Trophoblast cell (in vitro differentiated cells and primary cell): ENCODE measurements around the gene LDLRAD4.

Source experiments
- DNase-seq, 2 donors: peaks; one replicate each; pipeline ENCODE4 v3.0.0-alpha.2; 2016
- H2AFZ ChIP-seq: 2 replicates; pipeline ENCODE4 v1.6.1; 2013; ENCODE audit warnings: low read length, moderate library complexity, mild to moderate bottlenecking; ENCODE audit not compliant: insufficient read depth, poor library complexity
- H2AK5ac ChIP-seq: 2 replicates; pipeline ENCODE4 v1.6.1; 2013; ENCODE audit warnings: mild to moderate bottlenecking, low read length
- H2BK120ac ChIP-seq: 2 replicates; pipeline ENCODE4 v1.6.1; 2013; ENCODE audit warnings: low read length, mild to moderate bottlenecking, moderate library complexity; ENCODE audit not compliant: insufficient read depth, poor library complexity
- H2BK12ac ChIP-seq: 2 replicates; pipeline ENCODE4 v1.6.1; 2013; ENCODE audit warnings: mild to moderate bottlenecking, low read length, moderate library complexity
- H2BK5ac ChIP-seq: 2 replicates; pipeline ENCODE4 v1.6.1; 2013; ENCODE audit warnings: low read length, low read depth, moderate library complexity, mild to moderate bottlenecking; ENCODE audit not compliant: poor library complexity
- H3K14ac ChIP-seq: 2 replicates; pipeline ENCODE4 v1.6.1; 2013; ENCODE audit warnings: mild to moderate bottlenecking, low read length
- H3K18ac ChIP-seq: 2 replicates; pipeline ENCODE4 v1.6.1; 2013; ENCODE audit warnings: mild to moderate bottlenecking, low read length
- H3K23ac ChIP-seq: 2 replicates; pipeline ENCODE4 v1.6.1; 2013; ENCODE audit warnings: low read length
- H3K27ac ChIP-seq: 2 replicates; pipeline ENCODE4 v1.5.1; 2013; ENCODE audit warnings: low read depth, mild to moderate bottlenecking, inconsistent platforms, low read length, moderate library complexity
- H3K27me3 ChIP-seq: 2 replicates; pipeline ENCODE4 v1.6.1; 2013; ENCODE audit warnings: inconsistent platforms, mild to moderate bottlenecking, low read length, moderate library complexity; ENCODE audit not compliant: insufficient read depth
- H3K36me3 ChIP-seq, 2 experiments: 1 replicate in 1 of 2; 2 replicates in 1 of 2; pipeline ENCODE4 v1.6.1; 2013; ENCODE audit warnings: low read length in 2 of 2, mild to moderate bottlenecking in 2 of 2, moderate library complexity in 1 of 2; ENCODE audit not compliant: insufficient read depth in 2 of 2, control insufficient read depth in 1 of 2
- H3K4ac ChIP-seq: 2 replicates; pipeline ENCODE4 v1.6.1; 2013; ENCODE audit warnings: low read depth, mild to moderate bottlenecking, low read length, moderate library complexity
- H3K4me1 ChIP-seq, 2 experiments: 1 replicate in 1 of 2; 2 replicates in 1 of 2; pipeline ENCODE4 v1.6.1; 2013; ENCODE audit warnings: low read length in 2 of 2, mild to moderate bottlenecking in 2 of 2, moderate library complexity in 1 of 2; ENCODE audit not compliant: insufficient read depth in 2 of 2, control insufficient read depth in 1 of 2
- H3K4me2 ChIP-seq: 2 replicates; pipeline ENCODE4 v1.6.1; 2013; ENCODE audit warnings: inconsistent platforms, mild to moderate bottlenecking, low read length, moderate library complexity
- H3K4me3 ChIP-seq: 2 replicates; pipeline ENCODE4 v1.5.1; 2013; ENCODE audit warnings: mild to moderate bottlenecking, low read depth, low read length, inconsistent platforms
- H3K79me1 ChIP-seq: one replicate; pipeline ENCODE4 v1.6.1; 2013; ENCODE audit warnings: low read length
- H3K79me2 ChIP-seq: 2 replicates; pipeline ENCODE4 v1.6.1; 2013; ENCODE audit warnings: low read length, mild to moderate bottlenecking; ENCODE audit not compliant: control insufficient read depth, insufficient read depth, poor library complexity
- H3K9ac ChIP-seq: 2 replicates; pipeline ENCODE4 v1.6.1; 2013; ENCODE audit warnings: mild to moderate bottlenecking, low read length
- H3K9me3 ChIP-seq: 2 replicates; pipeline ENCODE4 v1.6.1; 2013; ENCODE audit warnings: low read depth, mild to moderate bottlenecking, control low read depth, inconsistent platforms, low read length; ENCODE audit not compliant: insufficient read depth
- H4K12ac ChIP-seq: 2 replicates; pipeline ENCODE4 v1.6.1; 2013; ENCODE audit warnings: low read depth, mild to moderate bottlenecking, low read length, moderate library complexity
- H4K8ac ChIP-seq: 2 replicates; pipeline ENCODE4 v1.6.1; 2013; ENCODE audit warnings: low read depth, mild to moderate bottlenecking, low read length, moderate library complexity
- H4K91ac ChIP-seq: one replicate; pipeline ENCODE4 v1.6.1; 2013; ENCODE audit warnings: low read depth, mild to moderate bottlenecking, low read length, moderate library complexity
- WGBS: extraction: QIAGEN DNeasy Blood & Tissue Kit; methylation state at CpG from one replicate; pipeline ENCODE4 v1.1.7; 2013; ENCODE audit warnings: missing lambda C conversion rate; ENCODE audit not compliant: insufficient read length, insufficient coverage; ENCODE audit errors: extremely low coverage; 5-methylcytosine and 5-hydroxymethylcytosine counted together

Gene LDLRAD4

GRCh38 chr18:13437796-13438506, 219.4 kb downstream of the LDLRAD4 start:
- H2AK5ac ChIP-seq, result no peak overlapping the region
- no peaks in the 10 kb centered on the region for H3K36me3 ChIP-seq
- H3K14ac ChIP-seq, result no peak overlapping the region
- H3K4ac ChIP-seq, result no peak overlapping the region
- no peak overlapping the region for H2AFZ ChIP-seq
- H3K4me1 ChIP-seq, result no peaks in the 10 kb centered on the region
- H4K8ac ChIP-seq, result no peak overlapping the region
- H3K18ac ChIP-seq, result no peak overlapping the region
- H3K9ac ChIP-seq, result no peak overlapping the region
- no peaks in the 10 kb centered on the region for H3K79me2 ChIP-seq
- no peak overlapping the region for H3K4me2 ChIP-seq
- H3K79me1 ChIP-seq, result no peaks in the 10 kb centered on the region
- no peak overlapping the region for H3K23ac ChIP-seq
- H3K9me3 ChIP-seq, result peaks cover 1% of the 10 kb centered on the region
- no peak overlapping the region for H2BK12ac ChIP-seq
- no peak overlapping the region for H4K91ac ChIP-seq
- no CpG with 5 or more reads among the region's 17 CpGs for WGBS
- no peak for DNase-seq
- no peak overlapping the region for H2BK120ac ChIP-seq
- no peaks in the 10 kb centered on the region for H3K27me3 ChIP-seq
- no peak overlapping the region for H3K4me3 ChIP-seq
- no peak overlapping the region for H4K12ac ChIP-seq
- H2BK5ac ChIP-seq, result no peak overlapping the region
- H3K27ac ChIP-seq, result no peak overlapping the region

DNA sequence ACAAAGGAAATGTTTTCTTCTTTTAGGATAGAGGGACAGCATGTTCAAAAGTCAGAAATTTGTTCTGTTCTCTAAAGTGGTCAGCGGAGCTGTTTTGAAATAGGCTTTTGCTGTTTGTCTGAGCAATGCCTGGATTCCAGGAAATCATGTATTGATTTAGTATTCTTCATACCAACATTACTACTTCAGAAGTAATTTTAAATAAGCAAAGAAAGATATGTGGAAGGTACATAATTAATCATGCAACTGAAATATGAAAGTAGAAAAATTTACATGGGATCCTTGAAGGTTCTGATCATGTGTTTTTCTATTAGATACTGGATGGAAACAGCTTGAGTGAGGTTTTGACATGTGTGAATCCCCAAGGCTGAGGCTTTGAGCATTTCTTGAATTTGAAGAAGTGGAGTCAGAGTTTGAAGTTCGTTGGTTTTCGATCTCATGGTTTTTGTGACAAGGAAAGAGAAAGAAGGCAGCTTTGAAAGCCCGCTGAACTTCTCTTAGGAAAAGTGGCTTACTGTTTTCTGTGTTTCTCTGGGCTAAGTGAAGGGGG, 220.0 kb downstream of the LDLRAD4 start:
- Histone ChIP-seq H3K9me3 (peaks cover 1% of the 10 kb centered on the region), H3K18ac (no peak overlapping the region), H3K14ac (no peak overlapping the region), H3K36me3 (no peaks in the 10 kb centered on the region), H2BK5ac (no peak overlapping the region), H3K9ac (no peak overlapping the region), H4K12ac (no peak overlapping the region), H2BK12ac (no peak overlapping the region), H3K27ac (no peak overlapping the region), H3K79me1 (no peaks in the 10 kb centered on the region), H2AFZ (no peak overlapping the region), H3K4me1 (no peaks in the 10 kb centered on the region), H4K91ac (no peak overlapping the region), H4K8ac (no peak overlapping the region), H2AK5ac (no peak overlapping the region), H3K4ac (no peak overlapping the region), H3K4me2 (no peak overlapping the region), H2BK120ac (no peak overlapping the region), H3K4me3 (no peak overlapping the region), H3K23ac (no peak overlapping the region), H3K27me3 (no peaks in the 10 kb centered on the region), H3K79me2 (no peaks in the 10 kb centered on the region)
- WGBS, result no CpG with 5 or more reads among the region's 4 CpGs
- DNase-seq, result no peak

DNA sequence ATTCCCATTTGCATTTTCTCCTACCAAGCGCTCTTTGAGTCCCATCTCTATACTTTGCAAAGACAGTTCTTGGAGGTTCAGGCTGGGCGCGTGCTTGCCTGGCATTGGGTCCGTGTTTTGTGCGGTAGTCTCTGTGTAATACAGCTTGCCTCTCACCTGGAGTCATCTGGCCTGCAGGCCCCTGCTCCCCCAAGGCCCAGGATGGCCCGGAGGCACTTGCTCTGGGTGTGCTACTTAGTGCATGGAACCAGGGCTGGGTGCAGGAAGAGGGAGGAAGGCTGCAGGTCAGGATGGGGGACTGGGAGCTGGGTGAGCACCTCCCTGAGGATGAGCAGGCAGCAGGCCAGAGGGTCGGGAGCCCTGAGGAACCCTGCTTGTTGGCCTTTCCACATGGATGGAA, 220.9 kb downstream of the LDLRAD4 start:
- no peaks in the 10 kb centered on the region for H3K4me1 ChIP-seq
- no peak overlapping the region for H3K9ac ChIP-seq
- H4K12ac ChIP-seq, result no peak overlapping the region
- no peak overlapping the region for H2BK12ac ChIP-seq
- H4K8ac ChIP-seq, result no peak overlapping the region
- H2BK120ac ChIP-seq, result no peak overlapping the region
- no peaks in the 10 kb centered on the region for H3K79me2 ChIP-seq
- no peak overlapping the region for H2BK5ac ChIP-seq
- H2AK5ac ChIP-seq, result no peak overlapping the region
- DNase-seq, result no peak
- H3K27ac ChIP-seq, result no peak overlapping the region
- H3K79me1 ChIP-seq, result no peaks in the 10 kb centered on the region
- H3K4me2 ChIP-seq, result no peak overlapping the region
- no peak overlapping the region for H2AFZ ChIP-seq
- H3K14ac ChIP-seq, result no peak overlapping the region
- no peak overlapping the region for H3K23ac ChIP-seq
- no peak overlapping the region for H4K91ac ChIP-seq
- H3K18ac ChIP-seq, result no peak overlapping the region
- H3K36me3 ChIP-seq, result no peaks in the 10 kb centered on the region
- peaks cover 1% of the 10 kb centered on the region for H3K9me3 ChIP-seq
- H3K27me3 ChIP-seq, result no peaks in the 10 kb centered on the region
- H3K4ac ChIP-seq, result no peak overlapping the region
- no CpG with 5 or more reads among the region's 7 CpGs for WGBS
- H3K4me3 ChIP-seq, result no peak overlapping the region

GRCh38 chr18:13440277-13441248, 222.0 kb downstream of the LDLRAD4 start:
- H3K9ac ChIP-seq, result no peak overlapping the region
- H3K36me3 ChIP-seq, result no peaks in the 10 kb centered on the region
- no peak overlapping the region for H4K8ac ChIP-seq
- no peak overlapping the region for H3K18ac ChIP-seq
- no peak overlapping the region for H4K12ac ChIP-seq
- H3K23ac ChIP-seq, result no peak overlapping the region
- no peaks in the 10 kb centered on the region for H3K27me3 ChIP-seq
- no peak overlapping the region for H3K4me2 ChIP-seq
- no peak overlapping the region for H2BK5ac ChIP-seq
- no peak overlapping the region for H2BK12ac ChIP-seq
- no peak overlapping the region for H2AFZ ChIP-seq
- no peak overlapping the region for H2BK120ac ChIP-seq
- no peak overlapping the region for H3K4me3 ChIP-seq
- no peak overlapping the region for H4K91ac ChIP-seq
- H3K27ac ChIP-seq, result no peak overlapping the region
- no peak overlapping the region for H3K4ac ChIP-seq
- WGBS, result no CpG with 5 or more reads among the region's 25 CpGs
- H3K9me3 ChIP-seq, result peaks cover 5% of the 10 kb centered on the region
- no peaks in the 10 kb centered on the region for H3K79me1 ChIP-seq
- no peak for DNase-seq
- H3K79me2 ChIP-seq, result no peaks in the 10 kb centered on the region
- H2AK5ac ChIP-seq, result no peak overlapping the region
- H3K14ac ChIP-seq, result no peak overlapping the region
- H3K4me1 ChIP-seq, result no peaks in the 10 kb centered on the region
